DMS153 (cell line): ENCODE data around the gene NPDC1.

Experiments used
- DNase-seq: peaks from one replicate; lab custom pipeline; 2025; lab: John Stamatoyannopoulos, UW

NPDC1 gene

GRCh38 chr9:136994180-136994887 is 51.6 kb downstream of the NPDC1 start:
- no peak for DNase-seq

DNA sequence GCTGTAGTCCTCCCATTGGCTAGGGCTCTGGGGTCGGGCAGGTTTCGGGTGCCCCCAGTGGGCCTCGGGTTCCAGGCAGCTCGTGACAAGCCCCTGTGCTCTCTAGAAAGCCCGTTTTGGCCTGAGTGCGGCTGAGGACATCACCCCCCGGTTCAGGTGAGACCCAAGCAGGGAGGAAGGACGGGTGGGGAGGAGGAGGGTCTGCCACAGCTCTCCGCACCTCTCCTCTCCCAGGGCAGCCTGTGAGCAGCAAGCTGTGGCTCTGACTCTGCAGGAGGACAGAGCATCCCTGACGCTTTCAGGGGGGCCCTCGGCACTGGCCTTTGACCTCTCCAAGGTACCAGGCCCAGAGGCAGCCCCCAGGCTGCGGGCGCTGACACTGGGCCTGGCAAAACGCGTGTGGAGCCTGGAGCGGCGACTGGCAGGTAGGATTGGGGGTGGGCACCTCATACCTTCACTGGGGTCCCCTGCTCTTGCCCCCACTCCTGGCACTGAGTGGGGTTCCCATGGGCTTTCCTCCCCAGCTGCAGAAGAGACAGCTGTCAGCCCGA is 53.1 kb downstream of the NPDC1 start:
- no peak for DNase-seq

DNA sequence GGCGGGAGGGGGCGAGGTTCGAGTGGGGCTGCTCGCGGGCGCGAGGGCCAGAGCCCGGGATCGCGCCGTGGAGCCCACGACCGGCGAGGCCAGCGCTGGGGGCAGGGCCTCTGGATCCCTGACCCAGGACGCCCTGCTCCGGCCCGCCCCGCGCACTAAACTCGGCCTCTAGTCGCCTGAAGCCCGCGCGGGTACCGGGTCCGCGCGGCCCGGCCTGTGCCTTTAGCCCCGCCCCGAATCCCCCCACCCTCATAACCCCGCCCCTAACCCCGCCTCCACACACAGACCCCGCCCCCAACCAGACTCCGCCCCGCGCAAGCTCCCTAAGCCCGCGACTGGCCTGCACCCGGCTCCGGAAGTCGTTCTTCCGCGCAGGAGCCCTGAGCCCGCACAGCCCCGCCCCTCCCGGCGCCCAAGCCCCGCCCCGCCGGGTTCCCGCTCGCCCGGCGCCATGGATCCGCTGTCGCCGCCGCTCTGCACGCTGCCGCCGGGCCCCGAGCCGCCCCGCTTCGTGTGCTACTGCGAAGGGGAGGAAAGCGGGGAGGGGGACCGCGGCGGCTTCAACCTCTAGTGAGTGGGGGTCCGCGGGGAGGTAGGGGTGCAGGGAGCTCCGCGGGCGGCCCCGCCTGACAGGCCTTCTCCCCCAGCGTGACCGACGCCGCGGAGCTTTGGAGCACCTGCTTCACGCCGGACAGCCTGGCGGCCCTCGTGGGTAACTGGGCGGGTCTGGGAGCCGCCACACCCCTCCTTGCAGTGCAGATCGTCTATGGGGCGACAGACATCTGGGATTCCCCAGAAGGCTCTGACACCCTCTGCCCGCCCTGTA is 53.8 kb downstream of the NPDC1 start, which contains the start of gene PAXX:
Gene PAXX, plus strand, starts transcription at position 430 of the 826 bp plus-strand sequence. Its CDS starts 22 bp downstream, at position 452.
- peak; percentile 76 for DNase-seq

DNA sequence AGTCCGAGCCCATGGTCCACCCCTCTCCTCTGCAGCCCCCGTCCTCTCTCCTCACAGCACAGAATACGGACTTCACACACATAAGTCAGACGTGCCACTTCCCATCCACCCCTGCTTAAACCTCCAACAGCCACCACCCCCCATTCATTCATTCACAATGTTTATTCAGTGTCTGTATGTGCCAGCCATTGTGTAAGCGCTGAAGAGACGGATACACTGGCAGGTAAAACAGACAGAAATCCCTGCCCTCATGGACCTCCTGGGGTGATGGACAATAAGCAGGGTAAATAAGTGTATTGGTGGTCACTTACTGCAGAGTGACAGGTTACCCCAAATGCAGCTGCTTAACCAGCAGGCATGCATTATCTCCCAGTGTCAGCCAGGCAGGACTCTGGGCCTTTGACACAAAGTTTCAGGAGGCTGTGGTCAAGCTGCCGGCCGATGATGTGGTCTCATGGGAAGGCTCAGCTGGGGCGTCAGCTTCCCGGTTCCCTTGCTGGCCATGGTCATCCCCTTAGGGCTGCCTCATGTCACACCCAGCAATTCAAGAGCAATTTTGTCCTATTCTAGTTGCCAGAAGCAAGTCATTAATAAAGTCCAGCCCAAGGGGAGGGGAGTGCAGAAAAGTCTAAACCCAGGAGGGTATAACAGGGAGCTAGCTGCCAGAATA is 55.6 kb downstream of the NPDC1 start:
- peak; percentile 83 for DNase-seq
